Psoas muscle (tissue), 8 donors: Measurements from ENCODE around the gene CDC42SE2. TPM values are rescaled to one million over a fixed set of nuclear protein-coding genes. Genes with fewer than 3 reads are reported as not detected.

ENCODE experiments used
- ATAC-seq, 4 donors: fragments of 200-7000 bp; cut with Tn5 transposase; one replicate each; pipeline ENCODE4 v1.9.1; 2020; ENCODE audit warnings: moderate library complexity in 3 of 4, mild to moderate bottlenecking in 2 of 4
- DNase-seq, 2 donors: peaks; one replicate each; pipeline ENCODE4 v3.0.0-alpha.2; 2020
- H3K27ac ChIP-seq: fragments of 200-600 bp; one replicate; pipeline ENCODE4 v1.8.0; 2022
- H3K27me3 ChIP-seq, 3 donors: fragments of 200-600 bp in 1 of 3; one replicate each; pipeline versions ENCODE4 v1.6.1 to v1.8.0; 2013 to 2022; ENCODE audit warnings: low read length in 2 of 3, mild to moderate bottlenecking in 2 of 3, moderate library complexity in 1 of 3; ENCODE audit not compliant: insufficient read depth in 3 of 3
- H3K36me3 ChIP-seq, 2 donors: fragments of 200-600 bp in 1 of 2; one replicate each; pipeline versions ENCODE4 v1.6.1 to v1.8.0; 2013 to 2022; ENCODE audit warnings: low read depth in 1 of 2, mild to moderate bottlenecking in 1 of 2, moderate library complexity in 1 of 2; ENCODE audit not compliant: insufficient read depth in 1 of 2
- H3K4me1 ChIP-seq: fragments of 200-600 bp; one replicate; pipeline ENCODE4 v1.8.0; 2022
- H3K4me3 ChIP-seq: fragments of 200-600 bp; one replicate; pipeline ENCODE4 v1.8.0; 2022; ENCODE audit warnings: mild to moderate bottlenecking
- H3K9me3 ChIP-seq: fragments of 200-600 bp; one replicate; pipeline ENCODE4 v1.8.0; 2022
- CTCF ChIP-seq: fragments of 200-600 bp; IDR thresholded peaks from one replicate; pipeline ENCODE4 v1.8.0; 2022; ENCODE audit warnings: antibody characterized with exemption
- WGBS, 3 donors: extraction: QIAGEN DNeasy Blood & Tissue Kit; methylation state at CpG; one replicate each; pipeline versions ENCODE4 v1.1.6 to v1.1.7; 2013; 5-methylcytosine and 5-hydroxymethylcytosine counted together
- intact Hi-C, 2 donors: fragments of 100-400 bp; cut with DNase I; formaldehyde crosslinking; loops; one replicate each; pipeline versions ENCODE4 v1.11.0 to v1.14.2; 2022
- polyA plus RNA-seq, 3 donors: library from polyadenylated mRNA; stranded (reverse); fragments of 200-250 nt; gene quantifications; one replicate each; pipeline ENCODE4 v1.2.3, GENCODE V29; 2013
- total RNA-seq, 4 donors: library from RNA; stranded (reverse); fragmentation: NEBNext Ultra II Directional in 2 of 4; extraction: Animal tissue kit (Norgen Biotek cat#: 25700) in 2 of 4; gene quantifications; one replicate each; pipeline versions ENCODE4 v1.2.1 to v1.2.4, GENCODE V29; 2021 to 2023
- donor health status: healthy with polysubstance abuse.
- donor health status: DM: no; HTN: no; CAD: no; lungs with moderate emphysema.
- donor health status: Bipolar disorder and iron deficiency.
- donor health status: healthy.
- donor health status: DM: yes; HTN: yes; CAD: no.
- donor health status: DM: no; HTN: no; CAD: no.
- donor health status: DM: no; HTN: no; CAD: no.
- donor health status: DM: yes; HTN: yes; CAD: no.

Gene CDC42SE2
- total and polyA plus RNA-seq, 7 donors, result 8.5 to 39.2 (median 10.5) TPM

DNA sequence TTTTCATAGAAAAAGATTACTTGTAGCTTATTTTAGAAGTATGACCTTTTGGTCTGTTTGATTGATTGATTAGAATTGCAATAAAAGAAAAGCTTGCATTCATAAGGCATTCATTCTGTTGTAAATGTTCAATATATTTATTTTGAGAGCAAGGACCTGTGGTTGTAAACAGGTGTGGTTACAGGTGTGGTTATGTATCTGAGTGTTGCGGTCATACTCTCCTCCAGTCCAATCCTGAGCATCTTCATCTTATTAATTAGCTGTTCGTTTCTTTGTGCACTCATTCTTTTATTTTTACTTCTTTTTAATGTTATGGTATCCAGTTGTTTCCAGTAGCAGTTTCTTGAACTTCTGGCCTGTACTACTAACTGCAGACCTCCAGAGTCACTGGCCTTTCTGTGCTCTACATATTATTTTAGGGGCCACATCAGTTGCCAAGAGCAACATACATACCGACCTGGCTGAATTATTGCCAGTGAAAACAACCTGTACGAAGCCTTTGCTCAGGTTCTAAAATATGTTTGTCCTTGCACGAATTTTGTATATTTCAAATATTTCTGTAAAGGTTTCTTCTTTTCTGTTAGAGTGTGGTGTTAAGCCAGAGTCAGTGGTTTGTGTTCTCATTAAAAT lies 128.7 kb downstream of the CDC42SE2 start:
- no peak for ATAC-seq
- no peaks in the 10 kb centered on the region for H3K9me3 ChIP-seq
- no peak overlapping the region for H3K4me3 ChIP-seq
- peaks cover 0 to 71% of the 10 kb centered on the region in 2 donors for H3K36me3 ChIP-seq
- WGBS, 3 donors, result 79 to 87% (median 83%) methylated on average over 5 of the region's 5 CpGs
- no peak overlapping the region for H3K27ac ChIP-seq
- intact Hi-C loops, result no loop called here
- no peaks in the 10 kb centered on the region for H3K4me1 ChIP-seq
- DNase-seq, result no peak
- H3K27me3 ChIP-seq, result no peaks in the 10 kb centered on the region
- TF ChIP-seq CTCF, result no peak

DNA sequence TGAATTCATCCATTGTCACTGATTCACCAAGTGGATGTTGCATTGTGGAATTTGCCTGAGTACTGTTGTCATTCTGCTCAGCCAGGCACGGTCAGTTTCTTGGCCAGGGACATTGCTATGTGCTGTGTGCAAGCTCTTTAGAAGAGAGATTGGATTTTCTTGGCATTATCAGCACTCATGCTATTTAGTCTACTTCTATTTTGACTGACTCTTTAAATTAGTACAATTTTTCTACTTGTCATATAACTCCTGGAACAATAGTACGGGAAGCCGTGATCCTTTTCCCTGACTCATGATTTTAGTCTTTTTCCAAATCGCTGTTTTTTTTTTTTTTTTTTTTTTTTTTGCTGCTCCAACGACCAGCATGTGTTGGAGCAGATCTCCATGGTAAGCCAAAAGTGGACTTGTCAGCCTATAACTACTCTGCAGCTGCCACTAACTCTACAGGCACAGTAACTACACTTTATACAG lies 129.7 kb downstream of the CDC42SE2 start:
- intact Hi-C loops, result no loop called here
- Histone ChIP-seq H3K27ac (no peak overlapping the region), H3K4me1 (no peaks in the 10 kb centered on the region), H3K36me3 (peaks cover 0 to 66% of the 10 kb centered on the region in 2 donors), H3K4me3 (no peak overlapping the region), H3K9me3 (no peaks in the 10 kb centered on the region), H3K27me3 (no peaks in the 10 kb centered on the region)
- ATAC-seq (peak in 3 of 4 donors; percentile 53 to 55 (median 54)), DNase-seq (no peak)
- no peak for TF ChIP-seq CTCF
- WGBS, 3 donors, result 22 to 52% (median 30%) methylated on average over 5 of the region's 5 CpGs

GRCh38 chr5:131394128-131394527 lies 130.3 kb downstream of the CDC42SE2 start:
- Histone ChIP-seq H3K4me1 (no peaks in the 10 kb centered on the region), H3K9me3 (no peaks in the 10 kb centered on the region), H3K27me3 (no peaks in the 10 kb centered on the region), H3K36me3 (peaks cover 0 to 69% of the 10 kb centered on the region in 2 donors), H3K27ac (no peak overlapping the region), H3K4me3 (no peak overlapping the region)
- ATAC-seq, result peak in 1 of 4 donors; percentile 41
- WGBS, 3 donors, result 69 to 86% (median 75%) methylated on average over 4 of the region's 4 CpGs
- intact Hi-C loops, result no loop called here
- TF ChIP-seq CTCF, result no peak
- DNase-seq, result no peak

- intact Hi-C loops, result no loop called here
- no peak for TF ChIP-seq CTCF
- no peak for DNase-seq
- no peaks in the 10 kb centered on the region for H3K4me1 ChIP-seq
- H3K36me3 ChIP-seq, result peaks cover 0 to 68% of the 10 kb centered on the region in 2 donors
- WGBS, 3 donors, result 95 to 97% (median 97%) methylated on average over 3 of the region's 3 CpGs
- no peak overlapping the region for H3K27ac ChIP-seq
- ATAC-seq, result no peak
- H3K27me3 ChIP-seq, result no peaks in the 10 kb centered on the region
- no peak overlapping the region for H3K4me3 ChIP-seq
- H3K9me3 ChIP-seq, result no peaks in the 10 kb centered on the region
Observed at GRCh38 chr5:131396015-131396414, 132.2 kb downstream of the CDC42SE2 start.
